DND-41 (cell line): Measurements from ENCODE around the gene CLEC17A.
"Not testable (repeated sequence)": the region's sequence is repeated elsewhere in the genome, so short reads cannot be mapped to it uniquely, and the experiment has no call there.

Experiments
- ATAC-seq: fragments of 200-7000 bp; cut with Tn5 transposase; 3 replicates; pipeline ENCODE4 v1.9.1; 2021; ENCODE audit warnings: low read depth; ENCODE audit not compliant: insufficient read depth
- DNase-seq: peaks from one replicate; pipeline ENCODE4 v3.0.0-alpha.2; 2020
- H2AFZ ChIP-seq: 2 replicates; pipeline ENCODE4 v1.6.0; 2012; ENCODE audit warnings: low read depth, low read length
- H3K27ac ChIP-seq: 2 replicates; pipeline ENCODE4 v1.5.1; 2012; ENCODE audit warnings: low read length, inconsistent platforms
- H3K27me3 ChIP-seq: fragments of 200-600 bp; sonication (generic); 2 replicates; pipeline ENCODE4 v1.6.0; 2012; ENCODE audit warnings: low read length, mild to moderate bottlenecking, inconsistent platforms; ENCODE audit not compliant: insufficient read depth, poor library complexity
- H3K36me3 ChIP-seq: 2 replicates; pipeline ENCODE4 v1.5.1; 2012; ENCODE audit warnings: low read length, inconsistent platforms; ENCODE audit not compliant: insufficient read depth
- H3K4me1 ChIP-seq: 2 replicates; pipeline ENCODE4 v1.5.1; 2012; ENCODE audit warnings: mild to moderate bottlenecking, low read length; ENCODE audit not compliant: insufficient read depth
- H3K4me2 ChIP-seq: 2 replicates; pipeline ENCODE4 v1.6.0; 2012; ENCODE audit warnings: mild to moderate bottlenecking, moderate library complexity, low read length, inconsistent platforms; ENCODE audit not compliant: insufficient read depth
- H3K4me3 ChIP-seq, 2 experiments: fragments of 200-600 bp in 1 of 2; shearing (Covaris generic) in 1 of 2; 2 replicates each; pipeline ENCODE4 v1.5.1; 2012 to 2016; ENCODE audit warnings: inconsistent platforms in 2 of 2, low read length in 2 of 2, mild to moderate bottlenecking in 2 of 2, low read depth in 1 of 2, moderate library complexity in 1 of 2
- H3K79me2 ChIP-seq: 2 replicates; pipeline ENCODE4 v1.6.0; 2012; ENCODE audit warnings: low read length, inconsistent platforms; ENCODE audit not compliant: insufficient read depth
- H3K9ac ChIP-seq: 2 replicates; pipeline ENCODE4 v1.6.0; 2012; ENCODE audit warnings: low read depth, mild to moderate bottlenecking, inconsistent platforms, low read length, moderate library complexity
- H3K9me3 ChIP-seq: 2 replicates; pipeline ENCODE4 v1.5.1; 2012; ENCODE audit warnings: low read length, moderate library complexity, mild to moderate bottlenecking, inconsistent platforms; ENCODE audit not compliant: insufficient read depth, severe bottlenecking
- H4K20me1 ChIP-seq: 2 replicates; pipeline ENCODE4 v1.6.0; 2012; ENCODE audit warnings: low read length; ENCODE audit not compliant: insufficient read depth
- EZH2 ChIP-seq: IDR thresholded peaks from 3 replicates; pipeline ENCODE4 v1.6.1; 2012; ENCODE audit warnings: borderline replicate concordance, low read depth, mild to moderate bottlenecking, moderate library complexity, low read length, inconsistent platforms; ENCODE audit not compliant: severe bottlenecking
- TF ChIP-seq, protein P1 (sequence below): IDR thresholded peaks from 2 replicates; pipeline ENCODE4 v1.5.1; 2012; ENCODE audit warnings: borderline replicate concordance, low read length, moderate library complexity, mild to moderate bottlenecking; ENCODE audit not compliant: poor library complexity, severe bottlenecking; ENCODE audit errors: extremely low read depth

The CLEC17A gene

DNA sequence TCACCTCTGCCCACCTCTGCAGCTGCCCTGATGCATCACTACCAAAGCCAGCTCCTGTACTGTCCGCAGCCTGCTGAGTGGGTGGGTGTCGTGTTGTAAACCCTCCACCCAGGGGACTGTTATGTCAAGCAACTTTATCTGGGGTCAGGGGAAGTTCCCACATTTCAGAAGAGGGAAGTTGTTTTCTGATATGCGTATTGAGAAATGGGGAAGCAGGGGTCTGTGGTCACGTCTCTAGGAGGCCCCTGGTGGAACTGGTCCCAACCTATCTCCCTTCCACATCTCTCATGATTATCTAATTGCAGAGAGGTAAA, 31.2 kb downstream of the CLEC17A start:
- no peaks in the 10 kb centered on the region for H3K79me2 ChIP-seq
- TF ChIP-seq, protein P1, sequence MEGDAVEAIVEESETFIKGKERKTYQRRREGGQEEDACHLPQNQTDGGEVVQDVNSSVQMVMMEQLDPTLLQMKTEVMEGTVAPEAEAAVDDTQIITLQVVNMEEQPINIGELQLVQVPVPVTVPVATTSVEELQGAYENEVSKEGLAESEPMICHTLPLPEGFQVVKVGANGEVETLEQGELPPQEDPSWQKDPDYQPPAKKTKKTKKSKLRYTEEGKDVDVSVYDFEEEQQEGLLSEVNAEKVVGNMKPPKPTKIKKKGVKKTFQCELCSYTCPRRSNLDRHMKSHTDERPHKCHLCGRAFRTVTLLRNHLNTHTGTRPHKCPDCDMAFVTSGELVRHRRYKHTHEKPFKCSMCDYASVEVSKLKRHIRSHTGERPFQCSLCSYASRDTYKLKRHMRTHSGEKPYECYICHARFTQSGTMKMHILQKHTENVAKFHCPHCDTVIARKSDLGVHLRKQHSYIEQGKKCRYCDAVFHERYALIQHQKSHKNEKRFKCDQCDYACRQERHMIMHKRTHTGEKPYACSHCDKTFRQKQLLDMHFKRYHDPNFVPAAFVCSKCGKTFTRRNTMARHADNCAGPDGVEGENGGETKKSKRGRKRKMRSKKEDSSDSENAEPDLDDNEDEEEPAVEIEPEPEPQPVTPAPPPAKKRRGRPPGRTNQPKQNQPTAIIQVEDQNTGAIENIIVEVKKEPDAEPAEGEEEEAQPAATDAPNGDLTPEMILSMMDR, result no peak
- TF ChIP-seq EZH2, result no peak
- H3K36me3 ChIP-seq, result no peaks in the 10 kb centered on the region
- H3K4me1 ChIP-seq, result no peaks in the 10 kb centered on the region
- H3K4me2 ChIP-seq, result no peak overlapping the region
- no peaks in the 10 kb centered on the region for H4K20me1 ChIP-seq
- no peaks in the 10 kb centered on the region for H3K9me3 ChIP-seq
- ATAC-seq (no peak), DNase-seq (no peak)
- no peak overlapping the region for H3K9ac ChIP-seq
- H3K27ac ChIP-seq, result no peak overlapping the region
- H2AFZ ChIP-seq, result no peak overlapping the region
- no peak overlapping the region for H3K4me3 ChIP-seq
- no peaks in the 10 kb centered on the region for H3K27me3 ChIP-seq

GRCh38 chr19:14615623-14616022, 32.7 kb downstream of the CLEC17A start:
- Histone ChIP-seq H2AFZ (no peak overlapping the region), H3K4me2 (no peak overlapping the region), H3K36me3 (no peaks in the 10 kb centered on the region), H3K4me3 (no peak overlapping the region), H3K27ac (no peak overlapping the region), H3K4me1 (no peaks in the 10 kb centered on the region), H3K9me3 (peaks cover 5% of the 10 kb centered on the region), H3K79me2 (no peaks in the 10 kb centered on the region), H4K20me1 (no peaks in the 10 kb centered on the region), H3K27me3 (no peaks in the 10 kb centered on the region), H3K9ac (no peak overlapping the region)
- ATAC-seq (no peak), DNase-seq (no peak)
- TF ChIP-seq, protein P1, result no peak
- no peak for TF ChIP-seq EZH2

- Histone ChIP-seq H3K9ac (no peak overlapping the region), H3K4me2 (no peak overlapping the region), H3K27ac (no peak overlapping the region), H3K27me3 (no peaks in the 10 kb centered on the region), H2AFZ (no peak overlapping the region), H3K4me1 (no peaks in the 10 kb centered on the region), H3K36me3 (no peaks in the 10 kb centered on the region), H3K4me3 (no peak overlapping the region), H3K9me3 (peaks cover 5% of the 10 kb centered on the region), H4K20me1 (no peaks in the 10 kb centered on the region), H3K79me2 (no peaks in the 10 kb centered on the region)
- no peak for TF ChIP-seq EZH2
- TF ChIP-seq, protein P1, result no peak
- DNase-seq, result no peak
- no peak for ATAC-seq
Observed at GRCh38 chr19:14616407-14616806, 33.5 kb downstream of the CLEC17A start.

GRCh38 chr19:14619404-14619803, 36.5 kb downstream of the CLEC17A start:
- H3K9me3 ChIP-seq, result peaks cover 5% of the 10 kb centered on the region
- H3K79me2 ChIP-seq, result no peaks in the 10 kb centered on the region
- ATAC-seq, result no peak
- H3K27me3 ChIP-seq, result no peaks in the 10 kb centered on the region
- TF ChIP-seq, protein P1, result no peak
- no peak for TF ChIP-seq EZH2
- H3K9ac ChIP-seq, result no peak overlapping the region
- H3K4me2 ChIP-seq, result no peak overlapping the region
- H3K4me3 ChIP-seq, result no peak overlapping the region
- H2AFZ ChIP-seq, result no peak overlapping the region
- H3K36me3 ChIP-seq, result no peaks in the 10 kb centered on the region
- DNase-seq, result no peak
- H3K27ac ChIP-seq, result no peak overlapping the region
- no peaks in the 10 kb centered on the region for H3K4me1 ChIP-seq
- no peaks in the 10 kb centered on the region for H4K20me1 ChIP-seq

GRCh38 chr19:14624491-14624890, 41.6 kb downstream of the CLEC17A start:
- H3K36me3 ChIP-seq, H2AFZ ChIP-seq, H3K27ac ChIP-seq, H3K4me1 ChIP-seq, H4K20me1 ChIP-seq, H3K4me3 ChIP-seq, ATAC-seq, H3K9me3 ChIP-seq, H3K27me3 ChIP-seq, H3K9ac ChIP-seq, DNase-seq, H3K4me2 ChIP-seq, H3K79me2 ChIP-seq: not testable (repeated sequence)
